CMK (cell line): Measurements from ENCODE around the gene CXCL3.

ENCODE experiments used
- DNase-seq: peaks from one replicate; pipeline ENCODE4 v3.0.0-alpha.2; 2010; ENCODE audit warnings: low read depth

The CXCL3 gene

GRCh38 chr4:74014332-74014731 lies 24.2 kb downstream of the CXCL3 start:
- DNase-seq = no peak

GRCh38 chr4:74013264-74013663 lies 25.2 kb downstream of the CXCL3 start:
- DNase-seq = no peak

GRCh38 chr4:74012130-74012529 lies 26.4 kb downstream of the CXCL3 start:
- DNase-seq = no peak

- DNase-seq = no peak
Observed at GRCh38 chr4:74009307-74009706, 29.2 kb downstream of the CXCL3 start.

- no peak for DNase-seq
Observed at GRCh38 chr4:74006009-74006476, 32.4 kb downstream of the CXCL3 start.

GRCh38 chr4:74005528-74005927 lies 33.0 kb downstream of the CXCL3 start:
- DNase-seq = no peak

GRCh38 chr4:74004668-74005067 lies 33.8 kb downstream of the CXCL3 start:
- no peak for DNase-seq

GRCh38 chr4:74000301-74000700 lies 38.2 kb downstream of the CXCL3 start:
- no peak for DNase-seq

GRCh38 chr4:73998040-73999011 lies 40.2 kb downstream of the CXCL3 start, which contains the start of gene CXCL5:
Gene CXCL5, minus strand, starts transcription at chr4:73998677. Its CDS starts 96 bp downstream, at chr4:73998581.
- DNase-seq = no peak

GRCh38 chr4:73992050-73992449 lies 46.4 kb downstream of the CXCL3 start:
- DNase-seq = no peak

- DNase-seq = no peak
Observed at GRCh38 chr4:73991742-73992000, 46.8 kb downstream of the CXCL3 start.

- DNase-seq = no peak
Observed at GRCh38 chr4:73990988-73991741, 47.3 kb downstream of the CXCL3 start.

- no peak for DNase-seq
Observed at GRCh38 chr4:73989928-73990327, 48.6 kb downstream of the CXCL3 start.

- DNase-seq = peak; percentile 2
Observed at GRCh38 chr4:73989031-73989430, 49.5 kb downstream of the CXCL3 start.

GRCh38 chr4:73988061-73988460 lies 50.4 kb downstream of the CXCL3 start, which contains the start of gene PPBP:
Gene PPBP, minus strand, starts transcription at chr4:73988190. Its CDS starts 87 bp downstream, at chr4:73988103.
- DNase-seq = peak; percentile 3
